Choroid plexus epithelial cell (primary cell): ENCODE measurements around the gene ADGRD1.

Experiments
- DNase-seq: peaks from one replicate; pipeline ENCODE4 v3.0.0-alpha.2; 2010; ENCODE audit warnings: low read depth
- H3K4me3 ChIP-seq: 2 replicates; pipeline ENCODE4 v1.5.1; 2011; ENCODE audit warnings: low read depth, mild to moderate bottlenecking, control low read depth, low read length, moderate library complexity
- TF ChIP-seq, protein P1 (sequence below): conservative IDR thresholded peaks from 2 replicates; pipeline ENCODE4 v1.5.1; 2011; ENCODE audit warnings: low read depth, mild to moderate bottlenecking, control low read depth, inconsistent platforms, low read length, moderate library complexity

The ADGRD1 gene

GRCh38 chr12:131153016-131153415 is 199.3 kb downstream of the ADGRD1 start:
- TF ChIP-seq, protein P1, sequence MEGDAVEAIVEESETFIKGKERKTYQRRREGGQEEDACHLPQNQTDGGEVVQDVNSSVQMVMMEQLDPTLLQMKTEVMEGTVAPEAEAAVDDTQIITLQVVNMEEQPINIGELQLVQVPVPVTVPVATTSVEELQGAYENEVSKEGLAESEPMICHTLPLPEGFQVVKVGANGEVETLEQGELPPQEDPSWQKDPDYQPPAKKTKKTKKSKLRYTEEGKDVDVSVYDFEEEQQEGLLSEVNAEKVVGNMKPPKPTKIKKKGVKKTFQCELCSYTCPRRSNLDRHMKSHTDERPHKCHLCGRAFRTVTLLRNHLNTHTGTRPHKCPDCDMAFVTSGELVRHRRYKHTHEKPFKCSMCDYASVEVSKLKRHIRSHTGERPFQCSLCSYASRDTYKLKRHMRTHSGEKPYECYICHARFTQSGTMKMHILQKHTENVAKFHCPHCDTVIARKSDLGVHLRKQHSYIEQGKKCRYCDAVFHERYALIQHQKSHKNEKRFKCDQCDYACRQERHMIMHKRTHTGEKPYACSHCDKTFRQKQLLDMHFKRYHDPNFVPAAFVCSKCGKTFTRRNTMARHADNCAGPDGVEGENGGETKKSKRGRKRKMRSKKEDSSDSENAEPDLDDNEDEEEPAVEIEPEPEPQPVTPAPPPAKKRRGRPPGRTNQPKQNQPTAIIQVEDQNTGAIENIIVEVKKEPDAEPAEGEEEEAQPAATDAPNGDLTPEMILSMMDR: no peak
- DNase-seq: no peak
- no peak overlapping the region for H3K4me3 ChIP-seq

GRCh38 chr12:131153956-131154355 is 200.2 kb downstream of the ADGRD1 start:
- no peak overlapping the region for H3K4me3 ChIP-seq
- TF ChIP-seq, protein P1: no peak
- DNase-seq: no peak

GRCh38 chr12:131155131-131155530 is 201.4 kb downstream of the ADGRD1 start:
- TF ChIP-seq, protein P1: no peak
- H3K4me3 ChIP-seq: no peak overlapping the region
- DNase-seq: no peak

DNA sequence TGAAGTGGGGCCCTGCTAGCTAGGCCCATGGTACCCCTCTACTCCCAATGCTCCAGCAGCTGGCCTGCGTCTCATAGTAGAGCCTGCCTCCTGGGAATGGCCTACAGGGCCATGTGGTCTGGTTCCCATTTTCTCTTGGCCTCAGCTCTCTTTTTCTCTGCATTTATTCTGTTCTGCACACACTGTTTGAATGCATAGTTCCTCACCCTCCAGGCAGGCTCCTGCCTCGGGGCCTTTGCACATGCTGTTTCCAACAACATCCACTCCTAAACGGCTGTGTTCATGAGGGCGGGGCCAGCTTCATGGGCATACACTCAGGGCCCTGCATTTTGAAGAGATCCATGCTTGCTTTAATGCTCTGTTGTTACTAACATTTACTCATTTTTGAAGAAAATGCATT is 204.0 kb downstream of the ADGRD1 start:
- TF ChIP-seq, protein P1: no peak
- DNase-seq: no peak
- H3K4me3 ChIP-seq: no peak overlapping the region

- TF ChIP-seq, protein P1: no peak
- DNase-seq: no peak
- H3K4me3 ChIP-seq: no peak overlapping the region
Measured at GRCh38 chr12:131159660-131160059, 206.0 kb downstream of the ADGRD1 start.

GRCh38 chr12:131162113-131162512 is 208.4 kb downstream of the ADGRD1 start:
- no peak overlapping the region for H3K4me3 ChIP-seq
- DNase-seq: no peak
- TF ChIP-seq, protein P1: no peak

- no peak overlapping the region for H3K4me3 ChIP-seq
- TF ChIP-seq, protein P1: no peak
- no peak for DNase-seq
Measured at GRCh38 chr12:131163189-131163738, 209.6 kb downstream of the ADGRD1 start.
